HG03064 (cell line): ENCODE measurements around the gene BNC2.
"Not testable (repeated sequence)": the region's sequence is repeated elsewhere in the genome, so short reads cannot be mapped to it uniquely, and the experiment has no call there.

Source experiments
- ATAC-seq: cut with Tn5 transposase; IDR thresholded peaks from one replicate; pipeline ENCODE4 v1.9.1; 2021; ENCODE audit warnings: low read depth; ENCODE audit not compliant: unreplicated experiment

Gene BNC2

GRCh38 chr9:16870596-16871335 lies at the start of gene BNC2:
TSS of gene BNC2 (minus strand) at chr9:16870670. CDS start at chr9:16870648, 22 bp downstream.
- ATAC-seq: no peak

GRCh38 chr9:16918920-16919319 lies 48.5 kb upstream of the BNC2 start:
- no peak for ATAC-seq

DNA sequence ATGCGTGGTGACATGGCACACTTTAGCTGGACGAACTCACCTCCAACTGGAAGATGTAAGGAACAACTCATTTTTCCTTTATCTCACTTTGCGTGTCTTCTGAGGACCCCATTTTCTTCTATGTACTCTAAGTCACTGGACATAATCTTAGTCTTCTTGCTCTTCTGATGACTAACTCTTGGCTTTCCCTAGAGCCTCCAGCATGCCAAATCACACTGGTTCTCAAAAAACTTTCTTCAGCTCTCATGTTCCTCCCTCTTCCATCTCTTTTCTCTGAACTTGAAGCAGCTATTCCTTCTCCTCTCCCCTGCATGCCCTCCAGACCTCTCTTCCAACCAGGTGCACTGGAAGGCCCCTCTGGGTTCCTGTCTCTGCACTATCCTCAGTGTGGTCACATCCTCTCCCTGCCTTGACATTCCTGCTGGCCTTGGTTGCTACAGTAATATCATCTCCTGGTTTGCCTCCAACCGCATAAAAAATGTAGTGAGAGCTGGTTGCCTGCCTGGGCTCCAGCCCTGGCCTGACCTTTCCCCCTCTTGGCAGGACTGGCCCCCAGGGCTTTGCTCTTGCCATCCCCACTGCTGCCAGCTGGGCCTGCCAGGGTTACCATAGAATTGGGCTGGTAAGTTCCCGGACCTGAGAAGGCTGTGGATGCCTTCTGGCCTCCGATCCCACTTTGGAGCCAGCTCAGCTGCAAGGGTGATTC lies 44.8 kb upstream of the BNC2 start:
- no peak for ATAC-seq

DNA sequence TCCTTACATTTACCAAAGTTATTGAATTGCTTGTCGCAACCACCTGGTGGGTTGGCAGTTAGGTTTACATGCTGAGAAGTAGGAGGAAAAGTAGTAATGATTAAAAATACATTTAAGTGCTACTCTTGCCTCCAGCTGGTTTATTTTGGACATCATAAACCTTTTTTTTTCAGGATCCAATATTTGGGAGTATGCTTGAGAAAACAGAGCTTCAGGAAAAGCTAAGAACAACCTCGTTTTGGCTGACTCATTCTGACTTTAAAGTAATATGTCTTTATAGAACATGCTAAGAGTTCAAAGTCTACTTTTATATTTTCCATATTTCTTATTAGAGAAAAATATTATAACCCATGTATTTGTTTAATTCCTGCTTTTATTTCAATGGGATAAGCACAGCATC lies 41.7 kb upstream of the BNC2 start:
- ATAC-seq: no peak

- not testable (repeated sequence) for ATAC-seq
Measured at GRCh38 chr9:16908206-16908605, 37.7 kb upstream of the BNC2 start.

- ATAC-seq: no peak
Measured at GRCh38 chr9:16904655-16905054, 34.2 kb upstream of the BNC2 start.

DNA sequence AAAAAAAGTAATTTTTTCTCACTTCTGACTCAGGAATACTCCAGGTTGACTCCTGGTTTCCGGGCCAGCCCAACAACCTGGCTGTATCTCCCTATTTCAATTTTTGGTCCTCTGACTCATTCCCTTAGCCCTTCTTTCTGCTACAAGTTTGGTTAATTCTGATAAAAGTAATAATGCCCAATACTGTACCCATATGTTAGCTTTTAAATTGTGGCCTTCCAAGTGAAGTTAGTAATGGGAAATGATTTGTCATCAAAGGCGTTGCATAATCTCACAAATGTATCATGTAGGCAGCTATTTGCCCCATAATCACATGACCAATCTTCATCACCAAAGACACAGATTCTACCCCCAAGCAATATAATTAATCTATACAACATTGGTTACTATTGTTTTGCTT lies 31.1 kb upstream of the BNC2 start:
- ATAC-seq: no peak

DNA sequence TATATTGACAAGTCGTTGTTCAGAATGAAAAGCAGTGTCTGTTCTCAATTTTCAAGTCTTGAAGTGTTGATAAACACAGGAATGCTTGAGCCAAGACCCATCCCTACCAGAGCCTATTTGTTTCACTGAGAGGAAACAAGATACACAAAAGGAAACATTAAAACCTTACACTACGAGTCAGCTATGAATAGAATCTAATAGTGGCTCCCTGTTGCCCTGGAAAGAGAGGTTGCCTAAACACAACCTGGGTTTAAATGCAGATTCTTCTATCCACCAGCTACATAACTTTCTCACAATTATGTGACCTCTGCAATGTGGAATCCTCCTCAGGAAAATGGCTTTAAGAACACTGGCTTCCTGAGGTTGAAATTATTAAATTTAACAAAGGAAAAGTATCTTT lies 29.1 kb upstream of the BNC2 start:
- ATAC-seq: no peak

GRCh38 chr9:16898464-16898863 lies 28.0 kb upstream of the BNC2 start:
- no peak for ATAC-seq

- ATAC-seq: no peak
Measured at GRCh38 chr9:16888594-16888993, 18.1 kb upstream of the BNC2 start.

GRCh38 chr9:16885931-16886330 lies 15.5 kb upstream of the BNC2 start:
- no peak for ATAC-seq

- ATAC-seq: no peak
Measured at GRCh38 chr9:16884952-16885513, 14.6 kb upstream of the BNC2 start.

- ATAC-seq: no peak
Measured at GRCh38 chr9:16884373-16884772, 13.9 kb upstream of the BNC2 start.

- no peak for ATAC-seq
Measured at GRCh38 chr9:16883586-16883985, 13.1 kb upstream of the BNC2 start.

DNA sequence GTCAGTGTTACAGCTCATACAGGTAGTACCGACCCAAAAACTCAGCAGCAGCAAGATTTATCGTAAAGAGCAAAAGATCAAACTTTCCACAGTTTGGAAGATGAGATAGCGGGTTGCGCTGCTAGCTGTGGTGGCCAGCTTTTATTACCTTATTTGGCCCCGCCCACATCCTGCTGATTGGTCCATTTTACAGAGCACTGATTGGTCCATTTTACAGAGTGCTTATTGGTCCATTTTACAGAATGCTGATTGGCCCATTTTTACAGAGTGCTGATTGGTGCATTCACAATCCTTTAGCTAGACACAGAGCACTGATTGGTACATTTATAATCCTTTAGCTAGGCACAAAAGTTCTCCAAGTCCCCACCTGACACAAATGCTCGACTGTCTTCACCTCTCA lies 12.0 kb upstream of the BNC2 start:
- not testable (repeated sequence) for ATAC-seq

DNA sequence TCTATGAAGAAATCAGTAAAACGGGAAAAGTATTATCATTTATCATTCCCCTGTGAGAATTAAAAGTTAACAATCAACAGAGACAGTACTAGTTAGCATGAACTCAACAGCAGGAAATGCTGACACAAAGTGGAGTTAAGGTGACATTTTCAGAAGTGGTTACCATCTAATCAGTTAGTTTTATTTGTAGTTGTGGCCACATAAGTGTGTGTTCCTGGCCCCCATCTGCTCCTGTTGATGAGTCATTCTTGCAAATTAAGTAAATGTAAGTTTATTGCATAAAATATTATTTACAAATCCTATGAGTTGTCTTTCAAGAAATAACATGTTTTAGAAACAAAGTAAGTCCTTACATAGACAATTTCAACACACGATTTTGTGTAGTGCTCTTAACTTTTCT lies 8.9 kb upstream of the BNC2 start:
- ATAC-seq: no peak

GRCh38 chr9:16877256-16877655 lies 6.8 kb upstream of the BNC2 start:
- no peak for ATAC-seq

- no peak for ATAC-seq
Measured at GRCh38 chr9:16873126-16873802, 2.8 kb upstream of the BNC2 start.

GRCh38 chr9:16871336-16872151 lies 1.1 kb upstream of the BNC2 start:
- ATAC-seq: no peak

GRCh38 chr9:16869882-16870595 lies 431 bp downstream of the BNC2 start:
- no peak for ATAC-seq
